ENCODE data around the gene EI24. TPM values are rescaled to one million over a fixed set of nuclear protein-coding genes. Genes with fewer than 3 reads are reported as not detected.
"Not testable (repeated sequence)": the region's sequence is repeated elsewhere in the genome, so short reads cannot be mapped to it uniquely, and the experiment has no call there.

The EI24 gene
- total RNA-seq, 1 donor from 2014 or later: 34.3 TPM

DNA sequence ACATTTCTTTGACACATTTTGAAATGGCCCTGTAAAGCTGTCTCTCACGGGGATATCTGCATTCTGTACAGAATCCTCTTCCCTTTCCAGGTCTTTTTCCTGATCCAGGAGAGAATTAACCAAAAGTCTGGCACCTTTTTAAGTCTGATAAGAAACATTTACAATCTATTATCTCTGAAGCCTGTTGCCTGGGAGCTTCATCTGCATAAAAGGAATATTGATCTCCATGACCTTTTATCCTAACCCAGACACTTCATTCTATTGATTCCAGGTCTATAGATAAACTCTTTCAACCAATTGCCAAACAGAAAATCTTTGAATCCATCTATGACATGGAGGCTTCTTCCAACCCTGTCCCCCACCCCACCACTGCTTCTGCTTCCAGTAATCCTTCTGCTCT lies 33.7 kb upstream of the EI24 start:
- POLR2A ChIA-PET: no interaction called here
- no peak for TF ChIP-seq CTCF (IDR thresholded peaks at IDR 0.05)
- H3K9me3 Mint-ChIP-seq: no peaks in the 10 kb centered on the region
- H3K4me3 Mint-ChIP-seq: no peak overlapping the region
- intact Hi-C loops (cut with micrococcal nuclease): no loop called here
- ATAC-seq (ENCODE audit: low read depth) (no peak), DNase-seq (no peak)
- peaks cover 14% of the 10 kb centered on the region for H3K27me3 Mint-ChIP-seq
- CTCF ChIA-PET: no interaction called here
- H3K27ac Mint-ChIP-seq: no peak overlapping the region
- no peaks in the 10 kb centered on the region for H3K4me1 Mint-ChIP-seq
- no peaks in the 10 kb centered on the region for H3K36me3 Mint-ChIP-seq (ENCODE audit: low read depth)

DNA sequence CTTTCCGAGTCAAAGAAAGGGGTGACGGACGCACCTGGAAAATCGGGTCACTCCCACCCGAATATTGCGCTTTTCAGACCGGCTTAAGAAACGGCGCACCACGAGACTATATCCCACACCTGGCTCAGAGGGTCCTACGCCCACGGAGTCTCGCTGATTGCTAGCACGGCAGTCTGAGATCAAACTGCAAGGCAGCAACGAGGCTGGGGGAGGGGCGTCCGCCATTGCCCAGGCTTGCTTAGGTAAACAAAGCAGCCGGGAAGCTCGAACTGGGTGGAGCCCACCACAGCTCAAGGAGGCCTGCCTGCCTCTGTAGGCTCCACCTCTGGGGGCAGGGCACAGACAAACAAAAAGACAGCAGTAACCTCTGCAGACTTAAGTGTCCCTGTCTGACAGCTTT lies 32.4 kb upstream of the EI24 start:
- H3K36me3 Mint-ChIP-seq (ENCODE audit: low read depth); H3K4me3 Mint-ChIP-seq; intact Hi-C loops (cut with micrococcal nuclease); H3K4me1 Mint-ChIP-seq; H3K27ac Mint-ChIP-seq; H3K9me3 Mint-ChIP-seq; DNase-seq; ATAC-seq (ENCODE audit: low read depth); POLR2A ChIA-PET; CTCF ChIA-PET: not testable (repeated sequence)
- peaks cover 14% of the 10 kb centered on the region for H3K27me3 Mint-ChIP-seq

GRCh38 chr11:125542709-125543108 lies 26.6 kb upstream of the EI24 start:
- H3K4me3 Mint-ChIP-seq: no peak overlapping the region
- ChIA-PET POLR2A (no interaction called here), CTCF (no interaction called here)
- DNase-seq: no peak
- no peak for TF ChIP-seq CTCF (IDR thresholded peaks at IDR 0.05)
- H3K27me3 Mint-ChIP-seq: no peaks in the 10 kb centered on the region
- H3K9me3 Mint-ChIP-seq: peaks cover 11% of the 10 kb centered on the region
- intact Hi-C loops (cut with micrococcal nuclease): no loop called here
- no peak for ATAC-seq (ENCODE audit: low read depth)
- H3K27ac Mint-ChIP-seq: no peak overlapping the region
- no peaks in the 10 kb centered on the region for H3K4me1 Mint-ChIP-seq
- H3K36me3 Mint-ChIP-seq (ENCODE audit: low read depth): no peaks in the 10 kb centered on the region

DNA sequence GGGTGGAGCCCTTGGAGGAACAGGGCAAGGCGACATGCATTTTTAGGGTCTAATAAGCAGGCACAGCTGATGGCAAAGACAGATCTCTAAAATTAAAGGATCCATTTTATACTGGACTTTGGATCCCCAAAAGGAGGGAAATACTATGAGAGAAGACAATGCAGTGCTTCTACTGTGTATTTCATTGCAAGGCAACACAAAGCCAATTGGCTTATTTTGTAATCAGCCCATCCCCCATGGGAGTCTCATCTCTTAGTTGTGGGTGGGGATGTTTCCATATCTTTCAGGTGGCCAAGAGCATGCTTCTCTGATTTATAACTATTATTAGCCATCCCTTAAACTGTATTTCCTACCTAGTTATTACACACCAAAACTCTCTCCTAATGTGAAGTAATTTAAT lies 18.5 kb upstream of the EI24 start:
- H3K4me3 Mint-ChIP-seq: no peak overlapping the region
- intact Hi-C loops (cut with micrococcal nuclease): no loop called here
- no peaks in the 10 kb centered on the region for H3K4me1 Mint-ChIP-seq
- peaks cover 12% of the 10 kb centered on the region for H3K36me3 Mint-ChIP-seq (ENCODE audit: low read depth)
- DNase-seq: no peak
- H3K9me3 Mint-ChIP-seq: peaks cover 24% of the 10 kb centered on the region
- no peak for TF ChIP-seq CTCF (IDR thresholded peaks at IDR 0.05)
- H3K27me3 Mint-ChIP-seq: no peaks in the 10 kb centered on the region
- ChIA-PET POLR2A (no interaction called here), CTCF (no interaction called here)
- no peak for ATAC-seq (ENCODE audit: low read depth)
- H3K27ac Mint-ChIP-seq: no peak overlapping the region

- Mint-ChIP-seq H3K27ac (no peak overlapping the region), H3K4me3 (no peak overlapping the region), H3K36me3 (ENCODE audit: low read depth) (peaks cover 13% of the 10 kb centered on the region), H3K9me3 (peaks cover 26% of the 10 kb centered on the region), H3K27me3 (no peaks in the 10 kb centered on the region), H3K4me1 (no peaks in the 10 kb centered on the region)
- CTCF ChIA-PET: no interaction called here
- intact Hi-C loops (cut with micrococcal nuclease): no loop called here
- POLR2A ChIA-PET: no interaction called here
- TF ChIP-seq CTCF (IDR thresholded peaks at IDR 0.05): no peak
- DNase-seq (no peak), ATAC-seq (ENCODE audit: low read depth) (no peak)
Observed at GRCh38 chr11:125551835-125552342, 17.4 kb upstream of the EI24 start.

DNA sequence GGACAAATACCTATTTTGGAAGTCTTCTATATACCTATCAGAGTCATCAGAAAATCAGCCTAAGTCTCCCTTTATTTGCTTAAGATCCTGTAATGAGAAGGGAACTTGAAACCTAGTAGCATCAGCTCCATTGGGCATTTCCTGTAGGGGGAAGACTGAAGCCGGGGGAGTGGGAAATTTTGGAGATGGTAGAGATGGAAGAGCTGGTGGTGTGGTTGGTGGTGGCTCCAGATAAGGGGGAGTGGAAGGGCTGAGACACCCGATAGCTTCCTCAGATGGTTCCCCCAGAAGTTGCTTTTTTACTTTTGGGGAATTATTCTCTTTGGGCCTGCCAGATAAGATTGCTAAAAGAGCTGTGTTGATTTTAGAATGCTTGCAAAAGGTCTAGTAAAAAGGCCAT lies 16.4 kb upstream of the EI24 start:
- no peaks in the 10 kb centered on the region for H3K27me3 Mint-ChIP-seq
- DNase-seq (no peak), ATAC-seq (ENCODE audit: low read depth) (no peak)
- H3K4me3 Mint-ChIP-seq: no peak overlapping the region
- POLR2A ChIA-PET: no interaction called here
- peaks cover 13% of the 10 kb centered on the region for H3K36me3 Mint-ChIP-seq (ENCODE audit: low read depth)
- TF ChIP-seq CTCF (IDR thresholded peaks at IDR 0.05): no peak
- H3K9me3 Mint-ChIP-seq: peaks cover 26% of the 10 kb centered on the region
- no peaks in the 10 kb centered on the region for H3K4me1 Mint-ChIP-seq
- CTCF ChIA-PET: no interaction called here
- intact Hi-C loops (cut with micrococcal nuclease): no loop called here
- no peak overlapping the region for H3K27ac Mint-ChIP-seq

Measured in activated B cell treated with CpG ODN at 0.5 μM for 24 hours (primary cell).